Neutrophil (primary cell): Measurements from ENCODE around the gene LCN12.

Experiments
- H3K27ac ChIP-seq: fragments of 200-600 bp; sonication (generic); 2 replicates; pipeline ENCODE4 v1.5.1; 2016; ENCODE audit warnings: mild to moderate bottlenecking, moderate library complexity
- H3K27me3 ChIP-seq: fragments of 200-600 bp; sonication (generic); 2 replicates; pipeline ENCODE4 v1.6.0; 2016; ENCODE audit warnings: mild to moderate bottlenecking
- H3K36me3 ChIP-seq: fragments of 200-600 bp; sonication (generic); 2 replicates; pipeline ENCODE4 v1.5.1; 2017
- H3K4me1 ChIP-seq, 2 experiments: fragments of 200-600 bp in 1 of 2; sonication (generic) in 1 of 2; 1 replicate in 1 of 2; 2 replicates in 1 of 2; pipeline versions ENCODE4 v1.5.1 to v1.6.1; 2013 to 2016; ENCODE audit warnings: low read depth in 1 of 2, low read length in 1 of 2, mild to moderate bottlenecking in 1 of 2, moderate library complexity in 1 of 2; ENCODE audit not compliant: control insufficient read depth in 1 of 2, insufficient read depth in 1 of 2
- H3K4me3 ChIP-seq, 2 experiments: fragments of 200-600 bp in 1 of 2; sonication (generic) in 1 of 2; 1 replicate in 1 of 2; 2 replicates in 1 of 2; pipeline ENCODE4 v1.5.1; 2013 to 2016; ENCODE audit warnings: low read depth in 1 of 2, low read length in 1 of 2, mild to moderate bottlenecking in 1 of 2, moderate library complexity in 1 of 2
- H3K9me3 ChIP-seq: fragments of 200-600 bp; sonication (generic); 2 replicates; pipeline ENCODE4 v1.5.1; 2016
- CTCF ChIP-seq: fragments of 200-600 bp; sonication (generic); IDR thresholded peaks from 2 replicates; pipeline ENCODE4 v1.5.1; 2016; ENCODE audit warnings: antibody characterized with exemption

The LCN12 gene

GRCh38 chr9:136937186-136938001 lies 14.7 kb upstream of the LCN12 start:
- Histone ChIP-seq H3K9me3 (no peaks in the 10 kb centered on the region), H3K36me3 (peaks cover 33% of the 10 kb centered on the region), H3K27me3 (no peaks in the 10 kb centered on the region), H3K4me3 (no peak overlapping the region), H3K27ac (no peak overlapping the region), H3K4me1 (peaks cover 5 to 7% of the 10 kb centered on the region in 2 experiments)
- no peak for TF ChIP-seq CTCF

- H3K4me1 ChIP-seq = peaks cover 16 to 20% of the 10 kb centered on the region in 2 experiments
- no peak overlapping the region for H3K4me3 ChIP-seq
- TF ChIP-seq CTCF = no peak
- H3K27me3 ChIP-seq = no peaks in the 10 kb centered on the region
- no peaks in the 10 kb centered on the region for H3K9me3 ChIP-seq
- no peak overlapping the region for H3K27ac ChIP-seq
- peaks cover 43% of the 10 kb centered on the region for H3K36me3 ChIP-seq
These were observed 12.6 kb upstream of the LCN12 start for GRCh38 chr9:136939431-136939995.

GRCh38 chr9:136939996-136940525 lies 12.0 kb upstream of the LCN12 start:
- TF ChIP-seq CTCF = no peak
- Histone ChIP-seq H3K27ac (no peak overlapping the region), H3K36me3 (peaks cover 43% of the 10 kb centered on the region), H3K27me3 (no peaks in the 10 kb centered on the region), H3K4me3 (no peak overlapping the region), H3K4me1 (peaks cover 20 to 23% of the 10 kb centered on the region in 2 experiments), H3K9me3 (no peaks in the 10 kb centered on the region)

GRCh38 chr9:136940526-136941230 lies 11.4 kb upstream of the LCN12 start:
- Histone ChIP-seq H3K36me3 (peaks cover 43% of the 10 kb centered on the region), H3K27ac (no peak overlapping the region), H3K4me3 (no peak overlapping the region), H3K27me3 (no peaks in the 10 kb centered on the region), H3K4me1 (peaks cover 20 to 21% of the 10 kb centered on the region in 2 experiments), H3K9me3 (no peaks in the 10 kb centered on the region)
- no peak for TF ChIP-seq CTCF

GRCh38 chr9:136941231-136942111 lies 10.6 kb upstream of the LCN12 start:
- no peaks in the 10 kb centered on the region for H3K9me3 ChIP-seq
- H3K36me3 ChIP-seq = peaks cover 43% of the 10 kb centered on the region
- no peak overlapping the region for H3K27ac ChIP-seq
- H3K4me1 ChIP-seq = peaks cover 17 to 18% of the 10 kb centered on the region in 2 experiments
- no peaks in the 10 kb centered on the region for H3K27me3 ChIP-seq
- TF ChIP-seq CTCF = no peak
- no peak overlapping the region for H3K4me3 ChIP-seq
